GM12878 (cell line): ENCODE data around the gene SPRN.

ENCODE experiments used
- CTCF ChIP-seq, 3 experiments: IDR thresholded peaks in 2 of 3; conservative IDR thresholded peaks in 1 of 3; 2 replicates each; pipeline ENCODE4 v1.5.1; 2011; ENCODE audit warnings: low read depth in 3 of 3, low read length in 3 of 3, mild to moderate bottlenecking in 3 of 3, control low read depth in 2 of 3, moderate library complexity in 2 of 3, inconsistent platforms in 1 of 3, mixed read lengths in 1 of 3; ENCODE audit not compliant: control insufficient read depth in 2 of 3, insufficient read depth in 1 of 3; ENCODE audit errors: extremely low read depth in 1 of 3
- EP300 ChIP-seq, 2 experiments: fragments of 150-350 bp in 1 of 2; IDR thresholded peaks; 2 replicates each; pipeline ENCODE4 v1.6.1; 2011 to 2012; ENCODE audit warnings: low read depth in 2 of 2, low read length in 2 of 2, borderline replicate concordance in 1 of 2, improper control_type of control experiment in 1 of 2, inconsistent platforms in 1 of 2; ENCODE audit not compliant: control insufficient read depth in 1 of 2
- EZH2 ChIP-seq: IDR thresholded peaks from 2 replicates; pipeline ENCODE4 v1.6.1; 2012; ENCODE audit warnings: low read depth, mild to moderate bottlenecking, control low read depth, inconsistent platforms, low read length, borderline replicate concordance; ENCODE audit not compliant: control insufficient read depth
- IKZF2 ChIP-seq, 2 experiments: fragments of 450-650 bp; IDR thresholded peaks; 2 replicates each; pipeline ENCODE4 v1.6.1; 2017; ENCODE audit warnings: mild to moderate bottlenecking in 2 of 2, moderate library complexity in 2 of 2
- MAX ChIP-seq: IDR thresholded peaks from 2 replicates; pipeline ENCODE4 v1.6.1; 2012; ENCODE audit warnings: low read depth, low read length, improper control_type of control experiment
- MTA3 ChIP-seq: IDR thresholded peaks from 2 replicates; pipeline ENCODE4 v1.6.1; 2012; ENCODE audit warnings: low read length, inconsistent platforms, borderline replicate concordance
- MYC ChIP-seq: IDR thresholded peaks from 2 replicates; pipeline ENCODE4 v1.6.1; 2011; ENCODE audit warnings: mild to moderate bottlenecking, low read length, moderate library complexity, inconsistent platforms; ENCODE audit not compliant: insufficient read depth, insufficient replicate concordance, insufficient read length, severe bottlenecking
- NRF1 ChIP-seq: conservative IDR thresholded peaks from 2 replicates; pipeline ENCODE4 v1.6.1; 2011; ENCODE audit warnings: mild to moderate bottlenecking, low read depth, low read length, improper control_type of control experiment
- POLR2A ChIP-seq: IDR thresholded peaks from 2 replicates; pipeline ENCODE4 v1.6.1; 2011; ENCODE audit warnings: low read depth, mild to moderate bottlenecking, low read length
- POLR2AphosphoS5 ChIP-seq: IDR thresholded peaks from 2 replicates; pipeline ENCODE4 v1.6.1; 2011; ENCODE audit warnings: mild to moderate bottlenecking, low read length, inconsistent platforms
- STAT3 ChIP-seq: IDR thresholded peaks from 2 replicates; pipeline ENCODE4 v1.6.1; 2011; ENCODE audit warnings: low read depth, low read length, improper control_type of control experiment
- TCF7 ChIP-seq: IDR thresholded peaks from 2 replicates; pipeline ENCODE4 v1.6.1; 2014; ENCODE audit warnings: antibody characterized with exemption, borderline replicate concordance
- TF ChIP-seq, protein P1 (sequence below): IDR thresholded peaks from 2 replicates; pipeline ENCODE4 v1.6.1; 2012; ENCODE audit warnings: mild to moderate bottlenecking, low read depth, low read length

GRCh38 chr10:133378251-133379096 lies 46.0 kb downstream of the SPRN start:
- TF ChIP-seq EZH2 (no peak), POLR2A (peak; percentile 43; the same call in 1 of the 2 replicates), CTCF (IDR thresholded peaks at IDR 0.05 in 2 of 3, conservative IDR thresholded peaks at IDR 0.05 in 1 of 3; ENCODE audit: control insufficient read depth in 2 of 3, extremely low read depth in 1 of 3, insufficient read depth in 1 of 3, low read depth in 3 of 3, low read length in 3 of 3) (no peak), POLR2AphosphoS5 (no peak), EP300 (IDR thresholded peaks at IDR 0.05; ENCODE audit: borderline replicate concordance in 1 of 2, control insufficient read depth in 1 of 2, low read depth in 2 of 2, low read length in 2 of 2) (no peak), STAT3 (no peak), TCF7 (no peak), NRF1 (no peak), MYC (no peak), MAX (no peak), IKZF2 (IDR thresholded peaks at IDR 0.05) (peak; percentile 49 to 59; a peak in 2 of 4 replicates), MTA3 (no peak)
- TF ChIP-seq, protein P1, sequence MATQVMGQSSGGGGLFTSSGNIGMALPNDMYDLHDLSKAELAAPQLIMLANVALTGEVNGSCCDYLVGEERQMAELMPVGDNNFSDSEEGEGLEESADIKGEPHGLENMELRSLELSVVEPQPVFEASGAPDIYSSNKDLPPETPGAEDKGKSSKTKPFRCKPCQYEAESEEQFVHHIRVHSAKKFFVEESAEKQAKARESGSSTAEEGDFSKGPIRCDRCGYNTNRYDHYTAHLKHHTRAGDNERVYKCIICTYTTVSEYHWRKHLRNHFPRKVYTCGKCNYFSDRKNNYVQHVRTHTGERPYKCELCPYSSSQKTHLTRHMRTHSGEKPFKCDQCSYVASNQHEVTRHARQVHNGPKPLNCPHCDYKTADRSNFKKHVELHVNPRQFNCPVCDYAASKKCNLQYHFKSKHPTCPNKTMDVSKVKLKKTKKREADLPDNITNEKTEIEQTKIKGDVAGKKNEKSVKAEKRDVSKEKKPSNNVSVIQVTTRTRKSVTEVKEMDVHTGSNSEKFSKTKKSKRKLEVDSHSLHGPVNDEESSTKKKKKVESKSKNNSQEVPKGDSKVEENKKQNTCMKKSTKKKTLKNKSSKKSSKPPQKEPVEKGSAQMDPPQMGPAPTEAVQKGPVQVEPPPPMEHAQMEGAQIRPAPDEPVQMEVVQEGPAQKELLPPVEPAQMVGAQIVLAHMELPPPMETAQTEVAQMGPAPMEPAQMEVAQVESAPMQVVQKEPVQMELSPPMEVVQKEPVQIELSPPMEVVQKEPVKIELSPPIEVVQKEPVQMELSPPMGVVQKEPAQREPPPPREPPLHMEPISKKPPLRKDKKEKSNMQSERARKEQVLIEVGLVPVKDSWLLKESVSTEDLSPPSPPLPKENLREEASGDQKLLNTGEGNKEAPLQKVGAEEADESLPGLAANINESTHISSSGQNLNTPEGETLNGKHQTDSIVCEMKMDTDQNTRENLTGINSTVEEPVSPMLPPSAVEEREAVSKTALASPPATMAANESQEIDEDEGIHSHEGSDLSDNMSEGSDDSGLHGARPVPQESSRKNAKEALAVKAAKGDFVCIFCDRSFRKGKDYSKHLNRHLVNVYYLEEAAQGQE, result no peak
